Measurements from ENCODE around the gene KRTAP5-4. TPM values are rescaled to one million over a fixed set of nuclear protein-coding genes. Genes with fewer than 3 reads are reported as not detected.
"Not testable (repeated sequence)": the region's sequence is repeated elsewhere in the genome, so short reads cannot be mapped to it uniquely, and the experiment has no call there.

KRTAP5-4 gene
- total and polyA plus RNA-seq, 4 donors = not detected

- H3K4me3 ChIP-seq = no peak overlapping the region
- TF ChIP-seq CTCF (IDR thresholded peaks at IDR 0.05; ENCODE audit: control extremely low read depth, extremely low read depth) = no peak
- no peak for ATAC-seq (ENCODE audit: insufficient read depth, low FRiP score)
- no peak for DNase-seq
- H3K27ac ChIP-seq (ENCODE audit: low read depth in 1 of 2, low read length in 1 of 2) = no peak overlapping the region
- peaks cover 0 to 1% (median 0%) of the 10 kb centered on the region in 4 donors for H3K9me3 ChIP-seq (ENCODE audit: control insufficient read depth in 4 of 4, insufficient read depth in 3 of 4, low read length in 3 of 4)
- H3K4me1 ChIP-seq (ENCODE audit: control insufficient read depth in 5 of 5, insufficient read depth in 5 of 5, low read length in 5 of 5) = peaks cover 0 to 5% (median 0%) of the 10 kb centered on the region in 5 donors
- H3K9ac ChIP-seq (ENCODE audit: insufficient read depth in 1 of 2, low read length in 2 of 2) = no peak overlapping the region
- peaks cover 0 to 26% (median 12%) of the 10 kb centered on the region in 3 donors for H3K27me3 ChIP-seq (ENCODE audit: control insufficient read depth in 3 of 3, insufficient read depth in 3 of 3, low read length in 2 of 3)
- no peaks in the 10 kb centered on the region for H3K36me3 ChIP-seq (ENCODE audit: control insufficient read depth in 4 of 4, insufficient read depth in 4 of 4, low read length in 4 of 4)
- WGBS, 2 donors = 83 to 87% methylated on average over 9 of the region's 9 CpGs
Measured at GRCh38 chr11:1592628-1593027, 29.3 kb downstream of the KRTAP5-4 start.

- DNase-seq (no peak), ATAC-seq (ENCODE audit: insufficient read depth, low FRiP score) (no peak)
- Histone ChIP-seq H3K27ac (ENCODE audit: low read depth in 1 of 2, low read length in 1 of 2) (peak overlapping the region in 1 of 2 donors; percentile 45), H3K9me3 (ENCODE audit: control insufficient read depth in 4 of 4, insufficient read depth in 3 of 4, low read length in 3 of 4) (peaks cover 0 to 1% (median 0%) of the 10 kb centered on the region in 4 donors), H3K4me1 (ENCODE audit: control insufficient read depth in 5 of 5, insufficient read depth in 5 of 5, low read length in 5 of 5) (peaks cover 0 to 5% (median 0%) of the 10 kb centered on the region in 5 donors), H3K27me3 (ENCODE audit: control insufficient read depth in 3 of 3, insufficient read depth in 3 of 3, low read length in 2 of 3) (peaks cover 0 to 20% (median 9%) of the 10 kb centered on the region in 3 donors), H3K4me3 (no peak overlapping the region), H3K36me3 (ENCODE audit: control insufficient read depth in 4 of 4, insufficient read depth in 4 of 4, low read length in 4 of 4) (peaks cover 0 to 2% (median 0%) of the 10 kb centered on the region in 4 donors), H3K9ac (ENCODE audit: insufficient read depth in 1 of 2, low read length in 2 of 2) (no peak overlapping the region)
- WGBS, 2 donors = 91 to 94% methylated on average over 6 of the region's 6 CpGs
- no peak for TF ChIP-seq CTCF (IDR thresholded peaks at IDR 0.05; ENCODE audit: control extremely low read depth, extremely low read depth)
Measured at GRCh38 chr11:1589996-1590395, 31.9 kb downstream of the KRTAP5-4 start.

DNA sequence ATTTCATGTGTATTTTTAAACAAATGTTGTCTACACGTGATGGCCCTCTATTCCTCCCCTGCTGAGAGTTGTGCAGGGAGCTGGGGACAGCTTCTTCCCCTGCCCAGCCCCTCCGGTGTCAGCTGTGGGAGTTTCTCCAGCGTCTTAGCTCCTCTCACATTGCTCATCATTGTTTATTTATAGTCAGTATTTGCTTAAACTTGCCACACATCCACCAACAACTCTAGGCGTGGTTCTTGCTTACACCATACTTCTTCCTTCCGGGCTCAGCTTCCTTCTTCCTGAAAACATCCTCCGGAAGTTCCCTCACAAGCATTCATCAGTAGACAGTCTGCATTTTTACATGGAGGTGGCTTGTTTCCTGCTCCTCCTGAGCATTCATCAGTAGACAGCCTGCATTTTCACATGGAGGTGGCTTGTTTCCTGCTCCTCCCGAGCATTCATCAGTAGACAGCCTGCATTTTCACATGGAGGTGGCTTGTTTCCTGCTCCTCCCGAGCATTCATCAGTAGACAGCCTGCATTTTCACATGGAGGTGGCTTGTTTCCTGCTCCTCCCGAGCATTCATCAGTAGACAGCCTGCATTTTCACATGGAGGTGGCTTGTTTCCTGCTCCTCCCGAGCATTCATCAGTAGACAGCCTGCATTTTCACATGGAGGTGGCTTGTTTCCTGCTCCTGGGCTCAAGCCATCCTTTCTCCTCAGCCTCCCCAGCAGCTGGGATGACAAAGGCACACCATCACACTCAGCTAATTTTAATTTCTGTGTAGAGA lies 32.6 kb downstream of the KRTAP5-4 start:
- Histone ChIP-seq H3K27ac (ENCODE audit: low read depth in 1 of 2, low read length in 1 of 2) (peak overlapping the region in 1 of 2 donors; percentile 45), H3K27me3 (ENCODE audit: control insufficient read depth in 3 of 3, insufficient read depth in 3 of 3, low read length in 2 of 3) (peaks cover 0 to 20% (median 8%) of the 10 kb centered on the region in 3 donors)
- not testable (repeated sequence) for H3K9me3 ChIP-seq (ENCODE audit: control insufficient read depth in 4 of 4, insufficient read depth in 3 of 4, low read length in 3 of 4); H3K9ac ChIP-seq (ENCODE audit: insufficient read depth in 1 of 2, low read length in 2 of 2); H3K4me3 ChIP-seq; H3K36me3 ChIP-seq (ENCODE audit: control insufficient read depth in 4 of 4, insufficient read depth in 4 of 4, low read length in 4 of 4); DNase-seq; H3K4me1 ChIP-seq (ENCODE audit: control insufficient read depth in 5 of 5, insufficient read depth in 5 of 5, low read length in 5 of 5)
- 16 to 23% methylated on average over 8 of the region's 10 CpGs for WGBS, 2 donors
- peak; percentile 69 for ATAC-seq (ENCODE audit: insufficient read depth, low FRiP score)

DNA sequence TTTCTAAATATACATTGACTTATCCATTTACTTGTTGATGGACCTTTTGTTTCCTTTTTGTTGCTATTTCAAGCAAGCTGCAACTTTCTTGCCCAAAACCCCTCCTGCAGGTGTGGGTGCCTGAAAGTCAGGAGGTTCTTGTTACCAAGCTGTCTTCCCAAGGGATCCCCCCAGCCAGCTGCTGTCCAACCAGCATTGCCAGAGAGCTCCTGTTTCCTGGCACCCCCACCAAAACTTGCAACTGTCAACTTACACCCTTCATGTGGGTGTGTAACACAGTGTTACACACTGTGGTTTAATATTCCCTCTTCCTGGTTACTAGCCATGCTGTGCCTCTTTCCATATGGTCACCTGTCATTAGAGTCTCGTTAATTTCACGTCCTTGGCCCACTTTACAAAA lies 35.2 kb downstream of the KRTAP5-4 start:
- Histone ChIP-seq H3K9ac (ENCODE audit: insufficient read depth in 1 of 2, low read length in 2 of 2) (no peak overlapping the region), H3K27me3 (ENCODE audit: control insufficient read depth in 3 of 3, insufficient read depth in 3 of 3, low read length in 2 of 3) (peaks cover 0 to 5% (median 3%) of the 10 kb centered on the region in 3 donors), H3K4me1 (ENCODE audit: control insufficient read depth in 5 of 5, insufficient read depth in 5 of 5, low read length in 5 of 5) (peaks cover 0 to 5% (median 0%) of the 10 kb centered on the region in 5 donors), H3K9me3 (ENCODE audit: control insufficient read depth in 4 of 4, insufficient read depth in 3 of 4, low read length in 3 of 4) (peaks cover 0 to 1% (median 0%) of the 10 kb centered on the region in 4 donors), H3K4me3 (no peak overlapping the region), H3K27ac (ENCODE audit: low read depth in 1 of 2, low read length in 1 of 2) (no peak overlapping the region), H3K36me3 (ENCODE audit: control insufficient read depth in 4 of 4, insufficient read depth in 4 of 4, low read length in 4 of 4) (peaks cover 0 to 2% (median 0%) of the 10 kb centered on the region in 4 donors)
- ATAC-seq (ENCODE audit: insufficient read depth, low FRiP score) (no peak), DNase-seq (no peak)
- 80 to 84% methylated on average over 2 of the region's 2 CpGs for WGBS, 2 donors
- TF ChIP-seq CTCF (IDR thresholded peaks at IDR 0.05; ENCODE audit: control extremely low read depth, extremely low read depth) = no peak

- H3K36me3 ChIP-seq (ENCODE audit: control insufficient read depth in 4 of 4, insufficient read depth in 4 of 4, low read length in 4 of 4); DNase-seq; H3K4me3 ChIP-seq; H3K27ac ChIP-seq (ENCODE audit: low read depth in 1 of 2, low read length in 1 of 2); H3K9ac ChIP-seq (ENCODE audit: insufficient read depth in 1 of 2, low read length in 2 of 2); H3K4me1 ChIP-seq (ENCODE audit: control insufficient read depth in 5 of 5, insufficient read depth in 5 of 5, low read length in 5 of 5); H3K27me3 ChIP-seq (ENCODE audit: control insufficient read depth in 3 of 3, insufficient read depth in 3 of 3, low read length in 2 of 3); H3K9me3 ChIP-seq (ENCODE audit: control insufficient read depth in 4 of 4, insufficient read depth in 3 of 4, low read length in 3 of 4); ATAC-seq (ENCODE audit: insufficient read depth, low FRiP score): not testable (repeated sequence)
- WGBS, 2 donors = 33 to 67% methylated on average over 9 of the region's 9 CpGs
Measured at GRCh38 chr11:1584661-1585370, 37.1 kb downstream of the KRTAP5-4 start, which contains the start of gene KRTAP5-1. Gene KRTAP5-1, minus strand, starts transcription at chr11:1585283. Its CDS starts 34 bp downstream, at chr11:1585249.

Data from lung (tissue), 12 donors.